ENCODE data around the gene PLCD3.

DNA sequence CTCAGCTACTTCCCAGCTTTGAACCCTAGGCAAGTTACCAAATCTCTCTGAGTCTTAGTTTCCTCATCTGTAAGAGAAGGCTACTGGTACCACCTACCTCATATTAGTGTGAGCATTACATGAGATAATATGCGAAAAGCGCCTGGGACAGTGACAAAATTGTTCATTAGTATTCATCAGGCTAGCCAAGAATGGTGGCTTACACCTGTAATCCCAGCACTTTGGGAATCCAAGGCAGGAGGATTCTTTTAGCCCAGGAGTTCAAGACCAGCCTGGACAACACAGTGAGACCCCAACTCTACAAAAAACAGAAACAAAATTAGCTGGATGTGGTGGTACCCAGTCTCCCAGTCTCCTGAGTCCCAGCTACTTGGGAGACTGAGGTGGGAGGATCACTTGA lies 3.3 kb downstream of the PLCD3 start:
- TF ChIP-seq POLR2AphosphoS5 (IDR thresholded peaks at IDR 0.05; ENCODE audit: low read depth, low read length): no peak
- TF ChIP-seq, protein P1, sequence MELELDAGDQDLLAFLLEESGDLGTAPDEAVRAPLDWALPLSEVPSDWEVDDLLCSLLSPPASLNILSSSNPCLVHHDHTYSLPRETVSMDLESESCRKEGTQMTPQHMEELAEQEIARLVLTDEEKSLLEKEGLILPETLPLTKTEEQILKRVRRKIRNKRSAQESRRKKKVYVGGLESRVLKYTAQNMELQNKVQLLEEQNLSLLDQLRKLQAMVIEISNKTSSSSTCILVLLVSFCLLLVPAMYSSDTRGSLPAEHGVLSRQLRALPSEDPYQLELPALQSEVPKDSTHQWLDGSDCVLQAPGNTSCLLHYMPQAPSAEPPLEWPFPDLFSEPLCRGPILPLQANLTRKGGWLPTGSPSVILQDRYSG (CRISPR knock-in tag; IDR thresholded peaks at IDR 0.05): no peak
- TF ChIP-seq, protein P2, sequence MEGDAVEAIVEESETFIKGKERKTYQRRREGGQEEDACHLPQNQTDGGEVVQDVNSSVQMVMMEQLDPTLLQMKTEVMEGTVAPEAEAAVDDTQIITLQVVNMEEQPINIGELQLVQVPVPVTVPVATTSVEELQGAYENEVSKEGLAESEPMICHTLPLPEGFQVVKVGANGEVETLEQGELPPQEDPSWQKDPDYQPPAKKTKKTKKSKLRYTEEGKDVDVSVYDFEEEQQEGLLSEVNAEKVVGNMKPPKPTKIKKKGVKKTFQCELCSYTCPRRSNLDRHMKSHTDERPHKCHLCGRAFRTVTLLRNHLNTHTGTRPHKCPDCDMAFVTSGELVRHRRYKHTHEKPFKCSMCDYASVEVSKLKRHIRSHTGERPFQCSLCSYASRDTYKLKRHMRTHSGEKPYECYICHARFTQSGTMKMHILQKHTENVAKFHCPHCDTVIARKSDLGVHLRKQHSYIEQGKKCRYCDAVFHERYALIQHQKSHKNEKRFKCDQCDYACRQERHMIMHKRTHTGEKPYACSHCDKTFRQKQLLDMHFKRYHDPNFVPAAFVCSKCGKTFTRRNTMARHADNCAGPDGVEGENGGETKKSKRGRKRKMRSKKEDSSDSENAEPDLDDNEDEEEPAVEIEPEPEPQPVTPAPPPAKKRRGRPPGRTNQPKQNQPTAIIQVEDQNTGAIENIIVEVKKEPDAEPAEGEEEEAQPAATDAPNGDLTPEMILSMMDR (CRISPR knock-in tag; IDR thresholded peaks at IDR 0.05): no peak
